Mucosa of descending colon (tissue), 3 donors: ENCODE measurements around the gene PAGR1. TPM values are rescaled to one million over a fixed set of nuclear protein-coding genes. Genes with fewer than 3 reads are reported as not detected.
A peak's percentile ranks its signal among the peaks of the same experiment; 100 is the strongest.

Experiments used
- ATAC-seq: fragments of 200-7000 bp; cut with Tn5 transposase; one replicate; pipeline ENCODE4 v1.9.1; 2020; ENCODE audit warnings: mild to moderate bottlenecking, moderate library complexity
- DNase-seq, 3 donors: peaks; one replicate each; pipeline ENCODE4 v3.0.0-alpha.2; 2020
- H3K36me3 ChIP-seq: fragments of 200-600 bp; one replicate; pipeline ENCODE4 v1.8.0; 2021; ENCODE audit warnings: low read depth, mild to moderate bottlenecking
- H3K4me1 ChIP-seq: fragments of 200-600 bp; one replicate; pipeline ENCODE4 v1.8.0; 2021; ENCODE audit warnings: low read depth, mild to moderate bottlenecking
- H3K4me3 ChIP-seq: fragments of 200-600 bp; one replicate; pipeline ENCODE4 v1.8.0; 2021; ENCODE audit warnings: mild to moderate bottlenecking
- H3K9me3 ChIP-seq: fragments of 200-600 bp; one replicate; pipeline ENCODE4 v1.8.0; 2021; ENCODE audit warnings: mild to moderate bottlenecking
- CTCF ChIP-seq: fragments of 200-600 bp; IDR thresholded peaks from one replicate; pipeline ENCODE4 v1.8.0; 2022; ENCODE audit warnings: antibody characterized with exemption, mild to moderate bottlenecking
- intact Hi-C, 2 donors: fragments of 100-400 bp; cut with DNase I in 1 of 2; cut with micrococcal nuclease in 1 of 2; formaldehyde crosslinking; loops; one replicate each; pipeline versions ENCODE4 v1.11.0 to v1.11.1; 2022; cut with DNase I, micrococcal nuclease
- total RNA-seq, 3 donors: library from RNA; stranded (reverse); fragmentation: NEBNext Ultra II Directional in 2 of 3; extraction: Animal tissue kit (Norgen Biotek cat#: 25700) in 2 of 3; gene quantifications; one replicate each; pipeline versions ENCODE4 v1.2.1 to v1.2.4, GENCODE V29; 2021 to 2023
- donor health status: DM: no; HTN: no; CAD: no; lungs with moderate emphysema.
- donor health status: DM: no; HTN: no; CAD: no.
- donor health status: DM: no; HTN: yes; CAD: no.

PAGR1 gene
- total RNA-seq, 3 donors from 2014 or later = 15.6 to 25.1 (median 20.5) TPM

GRCh38 chr16:29814592-29814991, 1.4 kb upstream of the PAGR1 start:
- Histone ChIP-seq H3K36me3 (no peaks in the 10 kb centered on the region), H3K4me3 (no peak overlapping the region), H3K4me1 (peaks cover 69% of the 10 kb centered on the region), H3K9me3 (no peaks in the 10 kb centered on the region)
- ATAC-seq = no peak
- intact Hi-C loops = no loop called here
- TF ChIP-seq CTCF = no peak
- DNase-seq = peak in 2 of 3 donors; percentile 40 to 55

- Histone ChIP-seq H3K4me3 (no peak overlapping the region), H3K4me1 (peaks cover 69% of the 10 kb centered on the region), H3K36me3 (no peaks in the 10 kb centered on the region), H3K9me3 (no peaks in the 10 kb centered on the region)
- no peak for TF ChIP-seq CTCF
- DNase-seq (peak; percentile 62 to 78 (median 68)), ATAC-seq (no peak)
- intact Hi-C loops = no loop called here
Observed at GRCh38 chr16:29815032-29815721, 775 bp upstream of the PAGR1 start.

GRCh38 chr16:29816694-29817441, 916 bp downstream of the PAGR1 start:
- Histone ChIP-seq H3K4me1 (peaks cover 64% of the 10 kb centered on the region), H3K4me3 (peak overlapping the region; percentile 50), H3K36me3 (no peaks in the 10 kb centered on the region), H3K9me3 (no peaks in the 10 kb centered on the region)
- peak; percentile 23 for ATAC-seq
- peak; percentile 70 to 85 (median 82) for DNase-seq
- no peak for TF ChIP-seq CTCF
- intact Hi-C loops = no loop called here

- H3K4me1 ChIP-seq = peaks cover 63% of the 10 kb centered on the region
- no peak for TF ChIP-seq CTCF
- ATAC-seq = no peak
- intact Hi-C loops = no loop called here
- no peaks in the 10 kb centered on the region for H3K9me3 ChIP-seq
- no peak overlapping the region for H3K4me3 ChIP-seq
- no peak for DNase-seq
- no peaks in the 10 kb centered on the region for H3K36me3 ChIP-seq
Observed at GRCh38 chr16:29818082-29818481, 2.1 kb downstream of the PAGR1 start.

GRCh38 chr16:29819506-29819905, 3.6 kb downstream of the PAGR1 start:
- peaks cover 72% of the 10 kb centered on the region for H3K4me1 ChIP-seq
- ATAC-seq = no peak
- DNase-seq = peak; percentile 62 to 68 (median 62)
- intact Hi-C loops = no loop called here
- H3K36me3 ChIP-seq = no peaks in the 10 kb centered on the region
- H3K9me3 ChIP-seq = no peaks in the 10 kb centered on the region
- TF ChIP-seq CTCF = peak; percentile 20
- H3K4me3 ChIP-seq = no peak overlapping the region
